ENCODE results near the gene AATF. TPM values are rescaled to one million over a fixed set of nuclear protein-coding genes. Genes with fewer than 3 reads are reported as not detected.

AATF gene
- total RNA-seq, 1 donor from 2014 or later: 54.5 TPM

GRCh38 chr17:36920032-36921005, 28.4 kb upstream of the AATF start:
- H3K27me3 ChIP-seq (ENCODE audit: control insufficient read depth, insufficient read depth, low read length): no peaks in the 10 kb centered on the region
- DNase-seq (ENCODE audit: low read depth): peak; percentile 75
- H3K36me3 ChIP-seq (ENCODE audit: control insufficient read depth, insufficient read depth, low read length): no peaks in the 10 kb centered on the region
- H3K4me3 ChIP-seq (ENCODE audit: low read depth, low read length): no peak overlapping the region
- TF ChIP-seq, protein P1, sequence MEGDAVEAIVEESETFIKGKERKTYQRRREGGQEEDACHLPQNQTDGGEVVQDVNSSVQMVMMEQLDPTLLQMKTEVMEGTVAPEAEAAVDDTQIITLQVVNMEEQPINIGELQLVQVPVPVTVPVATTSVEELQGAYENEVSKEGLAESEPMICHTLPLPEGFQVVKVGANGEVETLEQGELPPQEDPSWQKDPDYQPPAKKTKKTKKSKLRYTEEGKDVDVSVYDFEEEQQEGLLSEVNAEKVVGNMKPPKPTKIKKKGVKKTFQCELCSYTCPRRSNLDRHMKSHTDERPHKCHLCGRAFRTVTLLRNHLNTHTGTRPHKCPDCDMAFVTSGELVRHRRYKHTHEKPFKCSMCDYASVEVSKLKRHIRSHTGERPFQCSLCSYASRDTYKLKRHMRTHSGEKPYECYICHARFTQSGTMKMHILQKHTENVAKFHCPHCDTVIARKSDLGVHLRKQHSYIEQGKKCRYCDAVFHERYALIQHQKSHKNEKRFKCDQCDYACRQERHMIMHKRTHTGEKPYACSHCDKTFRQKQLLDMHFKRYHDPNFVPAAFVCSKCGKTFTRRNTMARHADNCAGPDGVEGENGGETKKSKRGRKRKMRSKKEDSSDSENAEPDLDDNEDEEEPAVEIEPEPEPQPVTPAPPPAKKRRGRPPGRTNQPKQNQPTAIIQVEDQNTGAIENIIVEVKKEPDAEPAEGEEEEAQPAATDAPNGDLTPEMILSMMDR (IDR thresholded peaks at IDR 0.05; ENCODE audit: insufficient read depth, low read length, poor library complexity, severe bottlenecking): no peak

GRCh38 chr17:36921095-36921851, 27.5 kb upstream of the AATF start:
- H3K36me3 ChIP-seq (ENCODE audit: control insufficient read depth, insufficient read depth, low read length): no peaks in the 10 kb centered on the region
- DNase-seq (ENCODE audit: low read depth): peak; percentile 95
- no peaks in the 10 kb centered on the region for H3K27me3 ChIP-seq (ENCODE audit: control insufficient read depth, insufficient read depth, low read length)
- no peak overlapping the region for H3K4me3 ChIP-seq (ENCODE audit: low read depth, low read length)
- TF ChIP-seq, protein P1 (IDR thresholded peaks at IDR 0.05; ENCODE audit: insufficient read depth, low read length, poor library complexity, severe bottlenecking): no peak

GRCh38 chr17:36922175-36922574, 26.6 kb upstream of the AATF start:
- Histone ChIP-seq H3K36me3 (ENCODE audit: control insufficient read depth, insufficient read depth, low read length) (no peaks in the 10 kb centered on the region), H3K27me3 (ENCODE audit: control insufficient read depth, insufficient read depth, low read length) (no peaks in the 10 kb centered on the region), H3K4me3 (ENCODE audit: low read depth, low read length) (no peak overlapping the region)
- TF ChIP-seq, protein P1 (IDR thresholded peaks at IDR 0.05; ENCODE audit: insufficient read depth, low read length, poor library complexity, severe bottlenecking): no peak
- no peak for DNase-seq (ENCODE audit: low read depth)

- TF ChIP-seq, protein P1 (IDR thresholded peaks at IDR 0.05; ENCODE audit: insufficient read depth, low read length, poor library complexity, severe bottlenecking): no peak
These were observed 24.9 kb upstream of the AATF start for GRCh38 chr17:36923814-36924221.

DNA sequence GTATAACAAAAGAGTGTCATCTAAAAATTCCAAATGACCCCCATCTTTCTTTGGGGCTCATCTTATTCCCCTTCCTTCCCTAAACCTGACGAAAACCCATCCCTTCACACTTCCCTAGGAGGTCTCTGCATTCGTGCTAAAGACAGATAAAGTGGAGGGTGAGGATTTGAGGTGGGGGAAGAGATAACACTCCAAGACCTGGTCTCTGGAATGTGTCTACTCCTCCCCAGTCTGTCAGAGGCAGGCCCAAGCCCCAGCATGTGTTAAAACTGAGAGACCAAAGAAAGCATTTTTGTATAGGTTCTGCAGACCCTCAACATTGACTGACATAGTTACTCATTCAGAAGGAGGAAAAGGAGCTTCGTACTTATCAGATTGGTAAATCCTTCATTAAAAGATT, 22.5 kb upstream of the AATF start:
- no peaks in the 10 kb centered on the region for H3K36me3 ChIP-seq (ENCODE audit: control insufficient read depth, insufficient read depth, low read length)
- no peaks in the 10 kb centered on the region for H3K27me3 ChIP-seq (ENCODE audit: control insufficient read depth, insufficient read depth, low read length)
- no peak for DNase-seq (ENCODE audit: low read depth)
- no peak overlapping the region for H3K4me3 ChIP-seq (ENCODE audit: low read depth, low read length)
- TF ChIP-seq, protein P1 (IDR thresholded peaks at IDR 0.05; ENCODE audit: insufficient read depth, low read length, poor library complexity, severe bottlenecking): no peak

More at GRCh38 chr17:36923814-36924221, 24.9 kb upstream of the AATF start:
- no peaks in the 10 kb centered on the region for H3K27me3 ChIP-seq (ENCODE audit: control insufficient read depth, insufficient read depth, low read length)
- no peak for DNase-seq (ENCODE audit: low read depth)
- no peak overlapping the region for H3K4me3 ChIP-seq (ENCODE audit: low read depth, low read length)
- no peaks in the 10 kb centered on the region for H3K36me3 ChIP-seq (ENCODE audit: control insufficient read depth, insufficient read depth, low read length)
